T-helper 17 cell (primary cell): ENCODE data around the gene CDCA4. TPM values are rescaled to one million over a fixed set of nuclear protein-coding genes. Genes with fewer than 3 reads are reported as not detected.

ENCODE experiments used
- ATAC-seq: fragments of 150-1000 bp; cut with Tn5 transposase; 2 replicates; pipeline ENCODE4 v1.10.0; 2021; ENCODE audit warnings: mild to moderate bottlenecking, moderate library complexity
- DNase-seq, 3 donors: peaks; one replicate each; pipeline versions ENCODE4 v3.0.0 to v3.0.0-alpha.2; 2020 to 2021
- H3K9me3 ChIP-seq: one replicate; pipeline ENCODE4 v1.7.0; 2013; ENCODE audit warnings: low read length, mild to moderate bottlenecking; ENCODE audit not compliant: control insufficient read depth, poor library complexity, severe bottlenecking
- H3K27ac Mint-ChIP-seq: one replicate; pipeline ENCODE4 v1.8.0; 2022; ENCODE audit warnings: mild to moderate bottlenecking, moderate library complexity, mixed read lengths
- H3K27me3 Mint-ChIP-seq: one replicate; pipeline ENCODE4 v1.8.0; 2022; ENCODE audit warnings: mixed read lengths
- H3K36me3 Mint-ChIP-seq: one replicate; pipeline ENCODE4 v1.8.0; 2022; ENCODE audit warnings: low read depth, mixed read lengths
- H3K4me1 Mint-ChIP-seq: one replicate; pipeline ENCODE4 v1.8.0; 2022; ENCODE audit warnings: mild to moderate bottlenecking, mixed read lengths
- H3K4me3 Mint-ChIP-seq: one replicate; pipeline ENCODE4 v1.8.0; 2022; ENCODE audit warnings: mild to moderate bottlenecking, moderate library complexity, mixed read lengths
- total RNA-seq, 4 donors: library from RNA in 2 of 4; stranded (reverse) in 2 of 4; gene quantifications; one replicate each; pipeline ENCODE4 v1.2.3 and lab custom pipeline; 2022 to 2026

CDCA4 gene
- total RNA-seq, 2 donors from 2014 or later = 16.1 to 18.4 TPM

DNA sequence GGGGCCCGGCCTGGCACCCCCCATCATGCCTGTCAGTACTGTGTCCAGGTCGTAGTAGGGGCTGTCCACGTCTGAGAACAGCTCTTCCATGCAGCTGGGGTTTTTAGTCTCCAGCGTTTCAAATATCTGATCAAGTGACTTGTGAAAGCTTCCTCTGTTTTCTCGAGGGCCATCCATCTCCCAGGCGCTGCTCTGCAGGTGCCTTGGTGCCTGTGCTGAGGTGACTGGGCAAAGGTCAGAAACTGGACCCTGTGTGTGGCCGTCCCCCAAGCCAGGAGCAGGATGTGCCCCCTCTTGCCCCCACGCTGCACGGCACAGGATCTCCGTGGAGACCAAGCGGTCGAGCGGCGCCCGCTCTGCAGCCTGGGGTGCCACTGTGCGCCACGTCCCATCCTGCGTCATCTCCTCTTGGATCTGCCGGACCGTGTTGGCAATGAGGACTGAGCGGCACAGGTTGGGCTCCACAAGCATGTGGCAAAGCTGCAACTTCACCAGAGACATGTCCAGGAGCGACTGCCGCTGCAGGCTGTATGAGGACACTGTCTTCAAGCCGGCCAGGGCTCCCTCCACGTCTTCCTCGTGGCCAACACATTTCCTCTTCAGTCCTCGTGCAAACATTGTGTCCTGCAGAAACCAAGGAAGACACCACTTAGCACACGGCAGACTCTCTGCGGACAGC, 9.4 kb downstream of the CDCA4 start:
- H3K4me3 Mint-ChIP-seq = no peak overlapping the region
- H3K9me3 ChIP-seq = no peaks in the 10 kb centered on the region
- ATAC-seq = no peak
- no peaks in the 10 kb centered on the region for H3K27me3 Mint-ChIP-seq
- peaks cover 31% of the 10 kb centered on the region for H3K4me1 Mint-ChIP-seq
- DNase-seq = no peak
- H3K27ac Mint-ChIP-seq = peak overlapping the region; percentile 53
- H3K36me3 Mint-ChIP-seq = no peaks in the 10 kb centered on the region

GRCh38 chr14:105010891-105011291, 10.0 kb downstream of the CDCA4 start:
- H3K9me3 ChIP-seq = no peaks in the 10 kb centered on the region
- ATAC-seq (no peak), DNase-seq (no peak)
- Mint-ChIP-seq H3K27ac (no peak overlapping the region), H3K4me1 (peaks cover 26% of the 10 kb centered on the region), H3K27me3 (no peaks in the 10 kb centered on the region), H3K4me3 (no peak overlapping the region), H3K36me3 (no peaks in the 10 kb centered on the region)

GRCh38 chr14:105010106-105010505, 10.8 kb downstream of the CDCA4 start:
- DNase-seq = no peak
- no peaks in the 10 kb centered on the region for H3K36me3 Mint-ChIP-seq
- peaks cover 20% of the 10 kb centered on the region for H3K4me1 Mint-ChIP-seq
- H3K9me3 ChIP-seq = no peaks in the 10 kb centered on the region
- no peak for ATAC-seq
- no peaks in the 10 kb centered on the region for H3K27me3 Mint-ChIP-seq
- H3K27ac Mint-ChIP-seq = no peak overlapping the region
- no peak overlapping the region for H3K4me3 Mint-ChIP-seq

DNA sequence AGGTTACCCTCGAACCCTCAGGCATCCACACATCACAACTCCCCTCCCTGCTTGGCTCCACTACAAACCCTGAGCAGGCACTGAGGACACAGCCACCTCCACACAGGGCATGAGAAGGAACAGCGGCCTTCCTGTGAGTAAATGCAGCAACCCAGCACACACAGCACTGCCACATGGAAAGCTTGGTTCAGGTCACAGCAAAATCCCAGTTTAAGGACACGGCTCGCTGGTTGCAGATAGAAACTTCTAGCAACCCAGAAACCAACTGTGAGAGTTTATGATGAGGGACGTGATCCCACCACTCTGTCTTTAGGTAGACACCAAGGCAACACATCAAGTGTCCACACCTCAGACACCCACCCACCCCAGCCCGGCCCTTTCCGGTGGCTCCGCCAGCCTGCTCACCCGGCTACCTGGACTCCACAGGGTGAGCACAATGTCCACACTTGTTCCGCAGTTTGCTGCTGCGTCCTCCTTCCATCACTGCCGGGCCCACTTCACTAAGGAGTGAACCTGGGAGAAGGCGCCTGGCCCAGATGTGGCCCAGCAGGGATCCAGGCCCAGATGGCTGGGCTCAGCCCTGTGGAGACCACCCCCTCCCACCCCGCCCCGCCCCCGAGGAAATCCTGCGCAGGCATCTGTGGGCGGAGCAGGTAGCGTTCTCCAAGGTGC, 13.2 kb downstream of the CDCA4 start:
- H3K4me3 Mint-ChIP-seq = no peak overlapping the region
- peaks cover 2% of the 10 kb centered on the region for H3K4me1 Mint-ChIP-seq
- no peak overlapping the region for H3K27ac Mint-ChIP-seq
- DNase-seq (no peak), ATAC-seq (no peak)
- H3K36me3 Mint-ChIP-seq = no peaks in the 10 kb centered on the region
- H3K27me3 Mint-ChIP-seq = no peaks in the 10 kb centered on the region
- H3K9me3 ChIP-seq = no peaks in the 10 kb centered on the region

DNA sequence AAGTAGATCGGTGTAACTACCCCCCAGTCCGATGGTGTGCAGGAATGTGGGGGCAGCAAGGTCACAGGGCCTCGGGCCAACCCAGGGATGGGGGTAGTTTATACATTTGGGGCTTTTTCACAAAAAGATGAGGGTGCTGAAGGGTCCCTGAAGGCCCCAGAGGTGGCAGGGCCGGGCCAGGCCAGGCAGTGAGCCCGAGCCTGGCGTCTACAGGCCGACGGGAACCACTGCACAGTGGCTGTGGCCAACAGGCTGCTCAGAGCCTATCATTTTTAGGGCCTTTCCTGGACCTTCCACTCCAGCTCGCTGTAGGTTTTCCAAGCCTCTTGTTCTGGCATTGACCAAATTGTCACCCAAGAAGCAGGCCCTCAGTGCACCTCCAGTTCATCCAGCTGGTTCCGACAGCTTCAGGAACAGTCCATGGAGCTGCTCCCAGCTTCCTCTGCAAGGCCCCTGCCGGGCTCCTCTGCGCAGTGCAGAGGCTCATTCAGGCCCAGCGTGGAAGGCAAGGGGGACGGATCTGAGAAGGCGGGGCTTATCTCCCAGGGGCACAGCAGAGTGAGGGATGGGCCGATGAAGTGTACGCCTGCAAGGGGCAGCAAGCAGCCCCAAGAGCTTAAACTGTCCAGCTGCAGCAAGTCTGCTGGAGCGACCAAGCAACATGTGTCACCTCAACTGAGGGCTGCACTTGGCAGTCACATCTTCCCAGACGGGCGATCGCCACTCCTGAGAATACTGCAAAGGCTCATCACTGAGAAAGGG, 13.9 kb downstream of the CDCA4 start:
- Mint-ChIP-seq H3K4me3 (no peak overlapping the region), H3K4me1 (peaks cover 2% of the 10 kb centered on the region), H3K27ac (peak overlapping the region; percentile 53), H3K36me3 (no peaks in the 10 kb centered on the region), H3K27me3 (no peaks in the 10 kb centered on the region)
- no peaks in the 10 kb centered on the region for H3K9me3 ChIP-seq
- no peak for ATAC-seq
- DNase-seq = no peak

DNA sequence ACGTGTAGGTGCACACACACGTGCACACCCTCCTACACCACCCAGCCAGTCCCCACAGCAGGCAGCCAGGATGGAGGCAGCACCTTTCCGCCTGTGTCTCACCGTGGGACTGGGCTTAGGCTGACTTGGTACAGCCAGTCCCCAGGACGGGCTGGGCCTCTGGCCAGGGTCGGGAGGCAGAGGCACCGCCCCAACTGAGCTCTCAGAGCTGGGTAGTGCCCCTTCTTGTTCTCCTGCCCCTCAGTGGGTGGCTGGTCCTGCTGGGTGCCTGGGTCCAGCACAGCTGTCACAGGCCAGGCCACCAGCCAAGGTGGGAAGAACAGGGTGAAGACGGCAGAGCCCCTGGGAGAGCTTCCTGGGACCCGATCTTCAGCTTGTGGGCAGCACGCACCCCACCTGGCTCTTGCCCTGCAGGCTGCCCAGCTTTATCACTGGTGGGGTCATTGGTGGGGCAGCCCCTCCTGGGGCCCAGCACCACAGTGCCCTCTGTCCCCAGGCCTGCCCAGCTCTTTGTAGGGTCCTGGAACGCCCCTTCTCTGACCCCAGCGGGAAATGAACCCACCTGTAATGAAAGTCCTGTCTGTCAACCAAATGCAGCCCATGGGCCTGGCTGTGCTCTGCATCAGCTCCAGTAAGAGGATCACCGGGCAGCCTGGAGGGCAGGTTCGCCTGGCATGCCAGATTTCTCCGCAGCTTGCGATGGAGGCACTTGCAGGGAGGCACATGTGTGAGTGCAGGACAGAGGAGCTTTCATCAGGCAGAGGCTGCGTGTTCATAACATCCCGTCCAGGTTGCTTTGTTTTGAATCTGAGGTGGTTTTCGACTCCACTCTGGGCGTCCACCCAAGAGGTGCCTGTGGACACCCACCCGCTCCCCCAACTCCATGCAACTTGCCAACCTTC, 14.7 kb downstream of the CDCA4 start:
- no peak for DNase-seq
- no peaks in the 10 kb centered on the region for H3K36me3 Mint-ChIP-seq
- no peak overlapping the region for H3K4me3 Mint-ChIP-seq
- no peaks in the 10 kb centered on the region for H3K27me3 Mint-ChIP-seq
- H3K27ac Mint-ChIP-seq = peak overlapping the region; percentile 53
- H3K9me3 ChIP-seq = no peaks in the 10 kb centered on the region
- peaks cover 2% of the 10 kb centered on the region for H3K4me1 Mint-ChIP-seq
- no peak for ATAC-seq

DNA sequence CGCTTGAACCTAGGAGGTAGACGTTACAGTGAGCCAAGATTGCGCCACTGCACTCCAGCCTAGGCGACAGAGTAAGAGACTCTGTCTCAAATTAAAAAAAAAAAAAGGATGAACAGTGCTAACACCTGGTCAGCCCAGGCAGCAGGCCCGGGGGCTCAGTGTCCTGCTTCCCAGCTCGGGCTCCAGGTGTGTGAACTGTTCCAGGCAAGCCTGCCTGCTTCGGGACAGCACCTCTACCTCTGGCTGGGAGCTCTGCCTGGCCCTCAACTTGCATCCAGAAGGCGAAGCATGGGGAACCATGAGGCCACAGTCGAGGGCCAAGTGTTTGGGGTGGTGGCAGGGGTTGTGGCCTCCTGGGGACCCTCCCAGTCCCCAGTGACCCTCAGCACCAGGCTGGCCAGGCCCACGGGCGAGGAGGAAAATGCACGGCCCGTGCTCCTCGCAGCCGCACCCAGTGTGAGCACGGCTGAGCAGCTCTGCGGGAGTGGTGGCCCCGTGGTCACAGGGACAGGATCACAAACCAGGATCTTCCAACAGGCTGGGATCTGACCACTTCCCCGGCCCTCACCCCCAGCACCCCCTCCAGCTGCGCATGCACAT, 15.5 kb downstream of the CDCA4 start:
- Mint-ChIP-seq H3K27me3 (no peaks in the 10 kb centered on the region), H3K27ac (no peak overlapping the region), H3K4me1 (peaks cover 2% of the 10 kb centered on the region), H3K36me3 (no peaks in the 10 kb centered on the region), H3K4me3 (no peak overlapping the region)
- no peaks in the 10 kb centered on the region for H3K9me3 ChIP-seq
- DNase-seq = no peak
- ATAC-seq = no peak

DNA sequence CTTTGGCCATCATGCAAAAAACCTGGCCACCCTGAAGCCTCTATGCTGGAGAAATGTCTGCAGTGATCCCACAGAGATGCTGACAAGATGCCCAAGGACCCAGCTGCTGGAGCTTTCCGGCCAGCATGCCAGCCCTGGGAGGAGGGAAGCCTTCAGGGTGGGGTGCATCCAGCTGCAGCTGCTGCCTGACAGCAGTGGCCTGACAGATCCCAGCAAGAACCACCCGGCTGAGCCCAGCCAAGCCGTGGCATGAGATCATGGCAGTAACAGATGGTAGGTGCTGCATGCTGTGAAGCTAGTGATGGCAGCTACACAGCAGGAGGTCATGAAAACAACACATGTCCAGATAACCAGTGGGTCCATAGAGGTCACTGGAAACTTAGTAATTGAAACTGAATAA, 21.5 kb downstream of the CDCA4 start:
- H3K27ac Mint-ChIP-seq = no peak overlapping the region
- DNase-seq (no peak), ATAC-seq (no peak)
- H3K27me3 Mint-ChIP-seq = no peaks in the 10 kb centered on the region
- peaks cover 2% of the 10 kb centered on the region for H3K36me3 Mint-ChIP-seq
- H3K4me1 Mint-ChIP-seq = no peaks in the 10 kb centered on the region
- no peaks in the 10 kb centered on the region for H3K9me3 ChIP-seq
- no peak overlapping the region for H3K4me3 Mint-ChIP-seq

- Mint-ChIP-seq H3K4me3 (no peak overlapping the region), H3K27me3 (no peaks in the 10 kb centered on the region), H3K27ac (no peak overlapping the region), H3K36me3 (peaks cover 2% of the 10 kb centered on the region), H3K4me1 (no peaks in the 10 kb centered on the region)
- no peak for ATAC-seq
- no peaks in the 10 kb centered on the region for H3K9me3 ChIP-seq
- no peak for DNase-seq
Measured at GRCh38 chr14:104998801-104999200, 22.1 kb downstream of the CDCA4 start.

DNA sequence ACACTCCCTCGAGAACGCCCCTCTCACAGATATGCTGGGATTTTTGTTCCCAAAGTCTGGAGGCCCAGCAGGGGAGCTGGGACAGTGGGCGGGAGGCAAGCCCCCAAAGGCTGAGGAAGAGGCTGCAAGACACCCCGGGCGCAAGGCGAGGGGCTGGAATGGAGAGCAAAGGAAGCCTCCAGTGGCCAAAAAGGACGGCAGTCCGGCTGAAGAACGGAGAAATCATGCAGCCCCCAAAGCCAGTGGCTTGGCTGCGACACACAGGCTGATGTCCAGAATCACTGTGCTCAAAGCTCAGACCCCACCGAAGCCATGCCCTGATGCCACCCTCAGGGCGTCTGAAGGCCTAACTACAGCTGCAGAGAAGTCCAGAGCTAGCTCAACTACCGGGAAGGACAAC, 24.4 kb downstream of the CDCA4 start:
- Mint-ChIP-seq H3K27ac (no peak overlapping the region), H3K27me3 (no peaks in the 10 kb centered on the region), H3K36me3 (peaks cover 4% of the 10 kb centered on the region), H3K4me3 (no peak overlapping the region), H3K4me1 (peaks cover 4% of the 10 kb centered on the region)
- H3K9me3 ChIP-seq = no peaks in the 10 kb centered on the region
- ATAC-seq (no peak), DNase-seq (no peak)

GRCh38 chr14:104996032-104996431, 24.9 kb downstream of the CDCA4 start:
- no peak for DNase-seq
- Mint-ChIP-seq H3K4me3 (no peak overlapping the region), H3K4me1 (peaks cover 4% of the 10 kb centered on the region), H3K36me3 (peaks cover 4% of the 10 kb centered on the region), H3K27me3 (no peaks in the 10 kb centered on the region), H3K27ac (no peak overlapping the region)
- no peak for ATAC-seq
- no peaks in the 10 kb centered on the region for H3K9me3 ChIP-seq

DNA sequence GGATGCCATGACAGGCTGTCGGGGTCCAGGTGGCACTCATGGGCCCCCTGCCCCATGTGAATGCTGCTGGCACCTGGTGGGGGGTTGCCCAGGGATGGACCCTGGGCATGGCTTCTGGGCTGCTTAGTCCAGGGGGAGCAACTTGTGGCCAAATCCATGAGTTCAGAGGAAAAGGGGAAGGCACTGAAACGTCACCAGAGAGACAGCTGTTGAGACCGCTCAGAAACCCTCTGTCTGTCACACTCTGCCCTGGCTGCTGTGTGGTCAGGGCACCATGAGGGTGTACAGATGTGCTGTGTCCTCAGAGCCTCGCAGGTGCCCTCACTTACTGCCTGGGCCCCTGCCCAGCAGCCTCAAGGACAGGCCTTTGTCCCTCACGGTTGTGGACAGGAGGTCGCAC, 25.9 kb downstream of the CDCA4 start:
- H3K27ac Mint-ChIP-seq = no peak overlapping the region

More for the DNA sequence above, 25.9 kb downstream of the CDCA4 start:
- DNase-seq (no peak), ATAC-seq (no peak)
- Mint-ChIP-seq H3K4me3 (no peak overlapping the region), H3K4me1 (peaks cover 4% of the 10 kb centered on the region), H3K36me3 (peaks cover 4% of the 10 kb centered on the region), H3K27me3 (no peaks in the 10 kb centered on the region)
- no peaks in the 10 kb centered on the region for H3K9me3 ChIP-seq
